Stomach (tissue), 4 donors: ENCODE results near the gene GRIK5.

Experiments
- EP300 ChIP-seq: sonication (generic); formaldehyde crosslinking; IDR thresholded peaks from one replicate; pipeline ENCODE4 v1.6.1; 2017; ENCODE audit warnings: antibody characterized with exemption
- POLR2A ChIP-seq, 4 donors: fragments of 450-650 bp; IDR thresholded peaks; one replicate each; pipeline ENCODE4 v1.6.1; 2016; ENCODE audit warnings: antibody characterized with exemption in 4 of 4, control low read depth in 2 of 4, mild to moderate bottlenecking in 1 of 4, moderate library complexity in 1 of 4
- POLR2AphosphoS5 ChIP-seq, 3 donors: sonication (generic); formaldehyde crosslinking; IDR thresholded peaks; one replicate each; pipeline ENCODE4 v1.6.1; 2016; ENCODE audit warnings: antibody characterized with exemption in 3 of 3
- TF ChIP-seq, protein P1 (sequence below), 7 experiments: fragments of 450-650 bp in 4 of 7; fragments of 200-600 bp in 3 of 7; sonication (generic) in 3 of 7; IDR thresholded peaks; one replicate each; pipeline ENCODE4 v1.5.1; 2016 to 2019; ENCODE audit warnings: antibody characterized with exemption in 7 of 7, control low read depth in 2 of 7, mild to moderate bottlenecking in 1 of 7

- TF ChIP-seq, protein P1, sequence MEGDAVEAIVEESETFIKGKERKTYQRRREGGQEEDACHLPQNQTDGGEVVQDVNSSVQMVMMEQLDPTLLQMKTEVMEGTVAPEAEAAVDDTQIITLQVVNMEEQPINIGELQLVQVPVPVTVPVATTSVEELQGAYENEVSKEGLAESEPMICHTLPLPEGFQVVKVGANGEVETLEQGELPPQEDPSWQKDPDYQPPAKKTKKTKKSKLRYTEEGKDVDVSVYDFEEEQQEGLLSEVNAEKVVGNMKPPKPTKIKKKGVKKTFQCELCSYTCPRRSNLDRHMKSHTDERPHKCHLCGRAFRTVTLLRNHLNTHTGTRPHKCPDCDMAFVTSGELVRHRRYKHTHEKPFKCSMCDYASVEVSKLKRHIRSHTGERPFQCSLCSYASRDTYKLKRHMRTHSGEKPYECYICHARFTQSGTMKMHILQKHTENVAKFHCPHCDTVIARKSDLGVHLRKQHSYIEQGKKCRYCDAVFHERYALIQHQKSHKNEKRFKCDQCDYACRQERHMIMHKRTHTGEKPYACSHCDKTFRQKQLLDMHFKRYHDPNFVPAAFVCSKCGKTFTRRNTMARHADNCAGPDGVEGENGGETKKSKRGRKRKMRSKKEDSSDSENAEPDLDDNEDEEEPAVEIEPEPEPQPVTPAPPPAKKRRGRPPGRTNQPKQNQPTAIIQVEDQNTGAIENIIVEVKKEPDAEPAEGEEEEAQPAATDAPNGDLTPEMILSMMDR (IDR thresholded peaks at IDR 0.05), result no peak
- TF ChIP-seq POLR2A (IDR thresholded peaks at IDR 0.05) (no peak), EP300 (no peak), POLR2AphosphoS5 (IDR thresholded peaks at IDR 0.05) (no peak)
Observed at GRCh38 chr19:41984961-41985360, 85.0 kb downstream of the GRIK5 start.
